IPS DF 6.9 (cell line): Measurements from ENCODE around the gene KRI1.
A peak's percentile ranks its signal among the peaks of the same experiment; 100 is the strongest.

ENCODE experiments used
- DNase-seq: peaks from one replicate; pipeline ENCODE4 v3.0.0-alpha.2; 2013; ENCODE audit warnings: low read depth, low spot score
- H3K27ac ChIP-seq: one replicate; pipeline ENCODE4 v1.5.1; 2013; ENCODE audit warnings: low read length, control low read depth
- H3K27me3 ChIP-seq: 2 replicates; pipeline ENCODE4 v1.6.1; 2013; ENCODE audit warnings: mild to moderate bottlenecking, low read length; ENCODE audit not compliant: control insufficient read depth, insufficient read depth
- H3K36me3 ChIP-seq: 2 replicates; pipeline ENCODE4 v1.6.1; 2013; ENCODE audit warnings: low read length; ENCODE audit not compliant: control insufficient read depth, insufficient read depth
- H3K4me1 ChIP-seq: 2 replicates; pipeline ENCODE4 v1.6.1; 2013; ENCODE audit warnings: low read length; ENCODE audit not compliant: control insufficient read depth, insufficient read depth
- H3K4me3 ChIP-seq: 2 replicates; pipeline ENCODE4 v1.5.1; 2013; ENCODE audit warnings: mild to moderate bottlenecking, low read length
- H3K9me3 ChIP-seq: 2 replicates; pipeline ENCODE4 v1.6.1; 2013; ENCODE audit warnings: low read length, inconsistent platforms; ENCODE audit not compliant: control insufficient read depth, insufficient read depth
- WGBS: extraction: QIAGEN DNeasy Blood & Tissue Kit; methylation state at CpG from one replicate; pipeline ENCODE4 v1.1.7; 2013; ENCODE audit warnings: mixed read lengths, missing lambda C conversion rate; ENCODE audit not compliant: insufficient read length, insufficient coverage; 5-methylcytosine and 5-hydroxymethylcytosine counted together

KRI1 gene

GRCh38 chr19:10593820-10594637 lies 28.2 kb upstream of the KRI1 start:
- H3K36me3 ChIP-seq = no peaks in the 10 kb centered on the region
- H3K9me3 ChIP-seq = no peaks in the 10 kb centered on the region
- H3K27ac ChIP-seq = no peak overlapping the region
- no peaks in the 10 kb centered on the region for H3K27me3 ChIP-seq
- WGBS = no CpG with 5 or more reads among the region's 9 CpGs
- H3K4me1 ChIP-seq = no peaks in the 10 kb centered on the region
- H3K4me3 ChIP-seq = no peak overlapping the region
- DNase-seq = no peak

DNA sequence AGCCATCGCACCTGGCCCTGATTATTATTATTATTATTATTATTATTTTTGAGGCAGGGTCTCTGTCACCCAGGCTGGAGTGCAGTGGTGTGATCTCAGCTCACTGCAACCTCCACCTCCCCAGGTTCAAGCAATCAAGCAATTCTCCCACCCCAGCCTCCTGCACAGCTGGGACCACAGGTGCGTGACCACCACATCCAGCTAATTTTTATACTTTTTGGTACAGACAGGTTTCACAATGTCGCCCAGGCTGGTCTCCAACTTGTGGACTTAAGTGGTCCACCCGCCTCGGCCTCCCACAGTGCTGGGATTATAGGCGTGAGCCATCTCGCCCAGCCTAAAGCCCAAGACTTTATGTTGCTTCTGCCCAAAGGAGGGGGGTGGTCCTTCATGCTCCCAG lies 27.3 kb upstream of the KRI1 start:
- no peaks in the 10 kb centered on the region for H3K27me3 ChIP-seq
- WGBS = no CpG with 5 or more reads among the region's 7 CpGs
- no peak for DNase-seq
- no peak overlapping the region for H3K27ac ChIP-seq
- H3K4me1 ChIP-seq = no peaks in the 10 kb centered on the region
- no peak overlapping the region for H3K4me3 ChIP-seq
- no peaks in the 10 kb centered on the region for H3K36me3 ChIP-seq
- H3K9me3 ChIP-seq = no peaks in the 10 kb centered on the region

DNA sequence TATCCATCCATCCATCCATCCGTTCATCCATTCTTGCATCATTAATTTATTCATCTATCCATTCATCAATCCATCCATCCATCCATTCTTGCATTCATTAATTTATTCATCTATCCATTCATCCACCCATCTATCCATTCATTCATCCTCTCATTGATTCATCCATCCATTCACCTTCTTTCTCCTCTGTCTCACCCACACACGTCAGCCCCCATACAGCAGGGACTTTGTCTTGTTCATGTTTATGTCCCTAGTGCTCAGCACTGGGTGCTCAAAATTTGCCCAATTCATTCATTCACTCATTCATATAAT lies 22.0 kb upstream of the KRI1 start:
- no peak for DNase-seq
- no peaks in the 10 kb centered on the region for H3K9me3 ChIP-seq
- no peaks in the 10 kb centered on the region for H3K27me3 ChIP-seq
- no peaks in the 10 kb centered on the region for H3K4me1 ChIP-seq
- no peak overlapping the region for H3K27ac ChIP-seq
- H3K36me3 ChIP-seq = no peaks in the 10 kb centered on the region
- WGBS = 100% methylated on average over 1 of the region's 2 CpGs
- no peak overlapping the region for H3K4me3 ChIP-seq

- Histone ChIP-seq H3K4me1 (no peaks in the 10 kb centered on the region), H3K9me3 (no peaks in the 10 kb centered on the region), H3K4me3 (peak within 1 kb of the TSS; percentile 83; the same call in 1 of the 2 replicates), H3K27me3 (no peaks in the 10 kb centered on the region), H3K36me3 (no peaks in the 10 kb centered on the region), H3K27ac (no peak within 1 kb of the TSS)
- WGBS = 100% methylated on average over 4 of the region's 35 CpGs
- DNase-seq = no peak
Measured at GRCh38 chr19:10587022-10587838, 21.4 kb upstream of the KRI1 start, which contains the start of gene AP1M2. TSS of gene AP1M2 (minus strand) at chr19:10587312. CDS start at chr19:10587231, 81 bp downstream.

- no peak overlapping the region for H3K27ac ChIP-seq
- no peaks in the 10 kb centered on the region for H3K9me3 ChIP-seq
- no CpG with 5 or more reads among the region's 6 CpGs for WGBS
- H3K36me3 ChIP-seq = 0 out of 2 replicates have a peak, but pooled peaks cover 4% of the 10 kb centered on the region
- peak overlapping the region; percentile 83; the same call in 1 of the 2 replicates for H3K4me3 ChIP-seq
- no peak for DNase-seq
- no peaks in the 10 kb centered on the region for H3K4me1 ChIP-seq
- no peaks in the 10 kb centered on the region for H3K27me3 ChIP-seq
Measured at GRCh38 chr19:10586396-10586795, 20.6 kb upstream of the KRI1 start.

GRCh38 chr19:10583036-10583776 lies 17.4 kb upstream of the KRI1 start:
- no peaks in the 10 kb centered on the region for H3K9me3 ChIP-seq
- H3K4me1 ChIP-seq = no peaks in the 10 kb centered on the region
- peaks cover 11% of the 10 kb centered on the region; the same call in 1 of the 2 replicates for H3K36me3 ChIP-seq
- H3K27ac ChIP-seq = no peak overlapping the region
- no peaks in the 10 kb centered on the region for H3K27me3 ChIP-seq
- WGBS = no CpG with 5 or more reads among the region's 9 CpGs
- no peak overlapping the region for H3K4me3 ChIP-seq
- no peak for DNase-seq

DNA sequence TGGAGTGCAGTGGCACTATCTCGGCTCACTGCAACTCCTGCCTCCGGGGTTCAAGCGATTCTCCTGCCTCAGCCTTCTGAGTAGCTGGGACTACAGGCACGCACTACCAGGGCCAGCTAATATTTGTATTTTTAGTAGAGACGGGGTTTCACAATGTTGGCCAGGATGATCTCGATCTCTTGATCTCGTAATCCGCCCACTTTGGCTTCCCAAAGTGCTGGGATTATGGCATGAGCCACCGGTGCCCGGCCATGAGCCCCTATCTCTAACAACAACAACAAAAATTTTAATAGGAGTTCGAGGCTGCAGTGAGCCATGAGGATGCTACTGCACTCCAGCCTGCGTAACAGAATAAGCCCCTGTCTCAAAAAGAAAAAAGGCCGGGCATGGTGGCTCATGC lies 16.3 kb upstream of the KRI1 start:
- H3K27ac ChIP-seq = no peak overlapping the region
- H3K36me3 ChIP-seq = peaks cover 12% of the 10 kb centered on the region; the same call in 1 of the 2 replicates
- H3K27me3 ChIP-seq = no peaks in the 10 kb centered on the region
- no peaks in the 10 kb centered on the region for H3K9me3 ChIP-seq
- no peak for DNase-seq
- WGBS = no CpG with 5 or more reads among the region's 13 CpGs
- no peak overlapping the region for H3K4me3 ChIP-seq
- H3K4me1 ChIP-seq = no peaks in the 10 kb centered on the region

DNA sequence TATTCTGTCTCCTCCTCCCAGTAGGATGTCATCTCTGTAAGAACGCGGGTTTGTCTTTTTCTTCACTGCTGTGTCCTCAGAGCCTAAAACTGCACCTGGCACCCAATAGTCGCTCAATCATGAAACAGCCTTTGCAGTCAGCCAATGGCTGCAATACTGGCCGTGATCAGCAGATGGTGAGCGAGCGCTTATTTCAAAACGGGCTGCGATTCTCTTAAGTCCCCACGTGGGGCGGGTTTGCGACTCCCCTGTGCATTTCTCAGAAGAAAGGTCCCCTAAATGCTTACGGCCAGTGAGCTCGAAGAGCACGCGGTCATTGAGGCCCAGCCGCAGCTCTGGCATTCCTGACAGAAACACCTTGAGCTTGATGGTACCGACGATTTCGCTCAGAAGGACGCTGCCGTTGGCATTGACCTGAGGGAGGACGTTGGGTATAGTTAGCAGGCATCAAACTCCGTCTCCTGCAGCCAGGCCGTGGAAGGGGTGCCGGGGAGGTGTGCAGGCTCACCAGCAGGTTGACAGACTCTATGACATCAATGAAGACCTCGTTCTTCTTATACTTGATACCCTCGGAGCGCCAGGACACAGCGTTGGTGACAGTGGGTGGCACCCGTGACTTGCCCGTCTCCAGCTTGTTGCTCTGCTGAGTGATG lies 15.3 kb upstream of the KRI1 start:
- Histone ChIP-seq H3K9me3 (no peaks in the 10 kb centered on the region), H3K27ac (no peak overlapping the region), H3K27me3 (no peaks in the 10 kb centered on the region), H3K36me3 (peaks cover 13% of the 10 kb centered on the region; the same call in 1 of the 2 replicates), H3K4me3 (no peak overlapping the region), H3K4me1 (no peaks in the 10 kb centered on the region)
- no CpG with 5 or more reads among the region's 31 CpGs for WGBS
- DNase-seq = no peak

DNA sequence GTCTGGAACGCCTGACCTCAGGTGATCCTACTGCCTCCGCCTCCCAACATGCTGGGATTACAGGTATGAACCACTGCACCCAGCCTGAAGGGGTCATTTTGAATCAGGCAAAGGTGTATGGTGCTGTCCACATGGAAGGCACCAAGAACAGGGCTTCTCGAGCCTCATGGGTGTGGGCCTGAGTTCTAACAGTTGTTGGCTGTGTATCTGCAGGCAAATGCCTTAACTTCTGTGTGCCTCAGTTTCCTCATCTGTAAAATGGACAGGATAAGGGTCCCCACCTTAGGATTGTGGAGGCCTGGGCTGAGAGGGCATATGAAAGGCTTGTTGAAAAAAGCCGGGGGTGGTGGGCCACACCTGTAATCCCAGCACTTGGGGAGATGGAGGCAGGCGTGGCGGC lies 12.1 kb upstream of the KRI1 start:
- WGBS = no CpG with 5 or more reads among the region's 6 CpGs
- Histone ChIP-seq H3K36me3 (peaks cover 18% of the 10 kb centered on the region; the same call in 1 of the 2 replicates), H3K9me3 (no peaks in the 10 kb centered on the region), H3K4me1 (no peaks in the 10 kb centered on the region), H3K4me3 (no peak overlapping the region), H3K27me3 (no peaks in the 10 kb centered on the region), H3K27ac (no peak overlapping the region)
- no peak for DNase-seq
